ENCODE data around the gene AP2B1. TPM values are rescaled to one million over a fixed set of nuclear protein-coding genes. Genes with fewer than 3 reads are reported as not detected.

AP2B1 gene
- total RNA-seq, 1 donor from 2014 or later: 177 TPM

DNA sequence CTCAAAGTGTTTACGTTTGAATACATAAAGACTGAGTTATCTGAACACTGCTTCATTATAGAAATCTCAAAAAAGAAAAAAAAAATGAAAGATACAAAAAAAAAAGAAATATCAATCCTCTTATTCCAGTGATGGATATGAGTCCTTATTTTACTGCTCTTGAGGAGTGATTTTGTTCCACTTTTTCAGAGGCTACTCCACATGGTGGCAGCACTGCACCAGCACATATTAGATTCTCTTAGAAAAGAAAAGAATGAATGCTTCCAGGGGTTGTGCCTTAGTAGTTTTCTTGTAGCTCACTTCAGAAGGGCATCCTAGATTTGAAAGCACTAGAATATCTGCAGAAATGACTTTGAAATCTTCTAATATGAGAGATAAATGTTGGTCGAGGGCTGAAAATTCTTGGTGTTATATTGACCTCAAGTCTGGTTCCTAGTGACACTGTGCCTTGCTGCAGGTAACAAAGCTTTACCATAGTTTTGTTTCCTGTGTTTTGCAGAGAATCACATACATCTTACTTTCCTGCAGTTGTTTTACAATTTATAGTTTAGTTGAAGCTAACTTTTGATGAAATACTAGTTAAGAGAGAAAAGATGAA, 25.9 kb downstream of the AP2B1 start:
- intact Hi-C loops (cut with micrococcal nuclease): loop anchor here (1.0 kb wide), 1 partner anchor 134 kb away; no protein-coding TSS in a partner anchor
- Mint-ChIP-seq H3K36me3 (ENCODE audit: low read depth) (peaks cover 54% of the 10 kb centered on the region), H3K9me3 (no peaks in the 10 kb centered on the region), H3K27ac (no peak overlapping the region), H3K4me1 (ENCODE audit: low read depth) (peaks cover 5% of the 10 kb centered on the region), H3K4me3 (ENCODE audit: low read depth) (no peak overlapping the region), H3K27me3 (ENCODE audit: low read depth) (no peaks in the 10 kb centered on the region)
- no peak for DNase-seq (ENCODE audit: low spot score)

DNA sequence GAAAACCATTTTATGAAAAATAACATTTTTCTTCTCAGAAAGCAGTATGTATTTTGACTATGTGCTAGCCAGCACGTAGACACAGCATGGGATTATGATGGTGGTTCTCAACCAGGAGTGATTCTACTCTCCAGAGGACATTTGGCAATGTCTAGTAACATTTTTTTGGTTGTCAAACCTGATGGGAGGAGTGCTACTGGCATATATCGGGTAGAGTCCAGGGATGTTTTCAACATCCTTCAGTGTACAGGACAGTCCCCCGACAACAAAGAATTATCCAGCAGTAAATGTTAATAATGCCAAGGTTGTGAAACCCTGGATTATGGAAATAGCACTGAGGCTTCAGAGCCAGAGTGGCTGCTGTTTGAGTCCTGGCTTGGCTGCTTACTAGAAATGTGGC, 27.7 kb downstream of the AP2B1 start:
- no peak overlapping the region for H3K4me3 Mint-ChIP-seq (ENCODE audit: low read depth)
- intact Hi-C loops (cut with micrococcal nuclease): no loop called here
- no peak for DNase-seq (ENCODE audit: low spot score)
- no peaks in the 10 kb centered on the region for H3K9me3 Mint-ChIP-seq
- peaks cover 49% of the 10 kb centered on the region for H3K36me3 Mint-ChIP-seq (ENCODE audit: low read depth)
- H3K27me3 Mint-ChIP-seq (ENCODE audit: low read depth): no peaks in the 10 kb centered on the region
- H3K4me1 Mint-ChIP-seq (ENCODE audit: low read depth): peaks cover 7% of the 10 kb centered on the region
- H3K27ac Mint-ChIP-seq: no peak overlapping the region

DNA sequence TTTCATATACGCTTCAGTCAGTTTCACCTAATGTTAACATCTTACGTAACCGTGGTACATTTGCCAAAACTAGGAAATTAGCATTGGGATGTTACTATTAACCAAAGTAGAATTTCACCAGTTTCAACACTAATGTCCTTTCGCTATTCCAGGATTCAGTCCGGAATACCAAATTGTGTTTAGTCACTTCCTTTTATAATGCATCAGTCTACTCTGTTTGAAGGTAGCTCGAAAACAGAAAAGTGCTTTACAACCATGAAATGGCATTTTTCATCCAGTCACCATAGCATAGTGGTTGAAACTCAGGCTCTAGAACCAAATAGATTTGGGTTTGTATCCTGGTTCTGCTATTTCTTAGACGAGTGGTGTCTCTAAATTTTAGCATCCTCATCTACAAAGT, 29.4 kb downstream of the AP2B1 start:
- no peaks in the 10 kb centered on the region for H3K9me3 Mint-ChIP-seq
- no peak overlapping the region for H3K27ac Mint-ChIP-seq
- peaks cover 7% of the 10 kb centered on the region for H3K4me1 Mint-ChIP-seq (ENCODE audit: low read depth)
- peaks cover 43% of the 10 kb centered on the region for H3K36me3 Mint-ChIP-seq (ENCODE audit: low read depth)
- H3K27me3 Mint-ChIP-seq (ENCODE audit: low read depth): no peaks in the 10 kb centered on the region
- H3K4me3 Mint-ChIP-seq (ENCODE audit: low read depth): no peak overlapping the region
- intact Hi-C loops (cut with micrococcal nuclease): no loop called here
- no peak for DNase-seq (ENCODE audit: low spot score)

DNA sequence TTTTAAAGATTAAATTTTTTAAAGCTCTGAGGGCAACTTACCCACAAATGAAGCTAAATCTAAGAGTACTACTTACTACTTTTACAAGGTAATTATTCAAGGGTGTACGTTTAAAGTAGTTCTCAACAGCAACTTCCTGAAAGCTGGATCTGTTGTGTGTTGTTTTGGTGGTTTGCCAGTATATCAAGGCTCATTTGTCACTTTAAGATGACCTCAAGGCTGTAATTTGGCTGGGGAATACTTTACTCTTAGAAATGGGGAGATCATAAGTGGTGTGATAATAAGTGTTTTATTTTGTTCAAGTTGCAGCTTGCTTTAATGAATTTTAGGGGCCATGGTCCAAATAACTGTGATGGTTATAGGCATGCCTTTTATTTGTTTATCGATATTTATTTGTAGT, 30.4 kb downstream of the AP2B1 start:
- Mint-ChIP-seq H3K4me1 (ENCODE audit: low read depth) (peaks cover 7% of the 10 kb centered on the region), H3K9me3 (no peaks in the 10 kb centered on the region), H3K27me3 (ENCODE audit: low read depth) (no peaks in the 10 kb centered on the region), H3K36me3 (ENCODE audit: low read depth) (peaks cover 41% of the 10 kb centered on the region), H3K4me3 (ENCODE audit: low read depth) (no peak overlapping the region), H3K27ac (no peak overlapping the region)
- intact Hi-C loops (cut with micrococcal nuclease): no loop called here
- DNase-seq (ENCODE audit: low spot score): no peak

DNA sequence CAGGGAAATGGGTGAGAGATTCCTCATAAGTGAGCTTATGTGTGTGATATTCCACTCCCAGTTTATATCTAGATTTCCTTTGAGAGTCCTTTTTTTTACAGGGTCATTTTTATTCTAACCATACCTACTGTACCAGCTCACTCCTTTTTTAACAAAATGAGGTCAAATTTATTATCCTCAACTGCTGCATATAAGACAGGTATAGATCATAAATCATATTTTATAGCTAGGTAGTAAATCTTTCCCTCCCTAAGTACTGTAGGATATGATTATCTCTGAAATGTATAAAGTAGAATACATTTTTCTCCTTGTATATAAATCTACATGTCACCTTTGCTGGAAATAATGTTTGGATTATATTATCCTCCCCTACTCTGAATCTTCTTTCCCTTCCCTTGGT, 31.5 kb downstream of the AP2B1 start:
- Mint-ChIP-seq H3K4me1 (ENCODE audit: low read depth) (peaks cover 4% of the 10 kb centered on the region), H3K36me3 (ENCODE audit: low read depth) (peaks cover 37% of the 10 kb centered on the region), H3K27ac (no peak overlapping the region), H3K9me3 (no peaks in the 10 kb centered on the region), H3K4me3 (ENCODE audit: low read depth) (no peak overlapping the region), H3K27me3 (ENCODE audit: low read depth) (no peaks in the 10 kb centered on the region)
- intact Hi-C loops (cut with micrococcal nuclease): no loop called here
- no peak for DNase-seq (ENCODE audit: low spot score)

DNA sequence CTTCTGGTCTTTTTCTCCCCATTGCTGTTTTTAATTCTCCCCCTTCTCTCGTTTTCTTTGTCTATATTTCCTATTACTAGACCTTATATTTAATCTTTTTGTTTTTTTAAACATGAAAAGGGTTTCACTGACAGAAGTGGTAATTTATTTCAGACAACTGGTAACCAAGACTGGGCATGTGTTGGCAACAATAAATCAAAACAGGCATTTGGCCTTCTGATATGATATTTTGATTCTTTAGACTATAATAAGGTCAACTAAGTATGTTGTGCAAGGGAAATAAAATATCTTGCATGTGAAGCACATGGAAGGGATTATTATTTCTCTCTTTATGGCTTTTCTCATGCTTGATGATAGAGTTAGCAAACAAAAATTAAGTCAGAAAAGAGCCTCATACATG, 34.6 kb downstream of the AP2B1 start:
- Mint-ChIP-seq H3K4me3 (ENCODE audit: low read depth) (no peak overlapping the region), H3K9me3 (no peaks in the 10 kb centered on the region), H3K27ac (no peak overlapping the region), H3K4me1 (ENCODE audit: low read depth) (peaks cover 4% of the 10 kb centered on the region), H3K27me3 (ENCODE audit: low read depth) (no peaks in the 10 kb centered on the region), H3K36me3 (ENCODE audit: low read depth) (peaks cover 53% of the 10 kb centered on the region)
- no peak for DNase-seq (ENCODE audit: low spot score)
- intact Hi-C loops (cut with micrococcal nuclease): no loop called here

DNA sequence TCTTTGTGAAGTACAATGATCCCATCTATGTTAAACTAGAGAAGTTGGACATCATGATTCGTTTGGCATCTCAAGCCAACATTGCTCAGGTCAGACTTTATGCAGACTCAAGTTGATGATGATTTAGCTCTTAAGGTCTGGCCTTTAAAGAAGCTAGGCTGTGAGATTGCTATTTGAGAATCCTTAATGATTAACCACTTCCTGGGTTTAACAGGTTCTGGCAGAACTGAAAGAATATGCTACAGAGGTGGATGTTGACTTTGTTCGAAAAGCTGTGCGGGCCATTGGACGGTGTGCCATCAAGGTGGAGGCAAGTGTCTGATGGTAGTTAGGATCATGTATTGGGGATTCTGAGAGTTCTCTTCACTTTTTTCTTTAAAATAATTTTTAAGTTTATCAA, 40.3 kb downstream of the AP2B1 start:
- H3K4me3 Mint-ChIP-seq (ENCODE audit: low read depth): no peak overlapping the region
- H3K27me3 Mint-ChIP-seq (ENCODE audit: low read depth): no peaks in the 10 kb centered on the region
- peaks cover 75% of the 10 kb centered on the region for H3K36me3 Mint-ChIP-seq (ENCODE audit: low read depth)
- peaks cover 5% of the 10 kb centered on the region for H3K4me1 Mint-ChIP-seq (ENCODE audit: low read depth)
- no peak overlapping the region for H3K27ac Mint-ChIP-seq
- no peak for DNase-seq (ENCODE audit: low spot score)
- intact Hi-C loops (cut with micrococcal nuclease): no loop called here
- no peaks in the 10 kb centered on the region for H3K9me3 Mint-ChIP-seq

DNA sequence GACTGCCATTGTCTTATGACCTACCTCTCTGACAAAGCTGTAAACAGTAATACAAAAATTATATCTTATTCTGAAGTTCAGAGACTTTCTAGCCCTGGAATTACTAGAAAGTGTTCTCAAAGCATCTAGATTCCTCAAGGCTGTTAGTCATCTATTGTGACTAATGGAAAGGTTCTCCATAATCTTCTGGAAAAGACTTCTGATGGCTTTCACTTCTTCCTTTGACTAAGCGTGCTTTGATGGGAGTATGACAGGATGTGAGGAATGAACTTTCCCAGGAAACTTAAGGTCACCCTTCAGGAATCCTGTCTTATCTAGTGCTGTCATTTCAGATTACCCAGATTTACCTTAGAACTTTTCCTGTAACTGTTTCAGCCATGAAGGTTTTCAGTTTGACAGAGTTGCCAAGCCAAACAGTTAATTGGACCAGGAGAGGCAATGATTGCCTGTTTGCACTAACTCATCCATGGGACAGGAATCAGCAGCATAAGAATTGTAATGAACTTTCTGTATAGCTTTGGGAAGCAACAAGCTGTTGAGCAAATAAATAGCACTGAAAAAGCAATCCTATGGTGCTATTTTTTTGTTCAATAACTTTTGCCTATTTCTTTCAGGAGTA, 43.5 kb downstream of the AP2B1 start:
- H3K9me3 Mint-ChIP-seq: no peaks in the 10 kb centered on the region
- peaks cover 64% of the 10 kb centered on the region for H3K36me3 Mint-ChIP-seq (ENCODE audit: low read depth)
- intact Hi-C loops (cut with micrococcal nuclease): no loop called here
- H3K27me3 Mint-ChIP-seq (ENCODE audit: low read depth): no peaks in the 10 kb centered on the region
- DNase-seq (ENCODE audit: low spot score): no peak
- H3K4me3 Mint-ChIP-seq (ENCODE audit: low read depth): no peak overlapping the region
- H3K4me1 Mint-ChIP-seq (ENCODE audit: low read depth): peaks cover 5% of the 10 kb centered on the region
- H3K27ac Mint-ChIP-seq: no peak overlapping the region

DNA sequence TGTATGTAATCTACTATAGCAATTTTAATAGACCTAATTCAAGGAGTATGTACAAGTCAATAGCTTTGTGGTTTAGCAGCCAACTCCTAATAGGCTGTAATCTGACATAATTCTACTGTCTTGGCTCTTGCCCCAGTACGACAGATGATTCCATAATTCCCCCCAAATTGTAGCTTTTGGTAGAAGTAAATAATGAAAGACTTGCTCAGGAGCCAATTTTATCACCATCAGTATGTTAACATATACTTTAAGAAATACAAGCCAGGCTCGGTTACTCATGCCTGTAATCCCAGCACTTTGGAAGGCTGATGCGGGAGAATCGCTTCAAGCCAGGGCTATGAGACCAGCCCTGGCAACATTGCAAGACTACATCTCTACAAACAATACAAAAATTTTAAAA, 53.9 kb downstream of the AP2B1 start:
- Mint-ChIP-seq H3K4me1 (ENCODE audit: low read depth) (no peaks in the 10 kb centered on the region), H3K9me3 (no peaks in the 10 kb centered on the region)

DNA sequence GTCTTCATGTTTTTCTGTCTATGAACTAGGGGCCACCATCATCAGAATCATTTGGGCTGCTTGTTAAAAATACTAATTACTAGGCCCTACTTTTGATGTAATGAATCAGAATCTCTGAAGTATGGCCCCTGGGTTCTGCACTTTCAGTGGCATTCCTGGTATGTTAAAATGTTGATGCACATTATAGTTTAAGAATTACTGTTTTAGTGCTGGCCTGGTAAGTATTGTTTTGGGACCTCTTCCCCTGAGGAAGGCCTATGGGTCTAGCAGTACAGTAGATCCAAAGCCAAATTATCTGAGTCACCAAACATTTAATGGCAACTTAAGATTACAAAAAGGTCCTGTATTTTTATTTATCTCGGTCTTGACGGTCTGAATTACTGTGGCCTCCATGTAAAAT, 58.8 kb downstream of the AP2B1 start:
- peaks cover 51% of the 10 kb centered on the region for H3K36me3 Mint-ChIP-seq (ENCODE audit: low read depth)
- no peak overlapping the region for H3K27ac Mint-ChIP-seq
- H3K27me3 Mint-ChIP-seq (ENCODE audit: low read depth): no peaks in the 10 kb centered on the region
- intact Hi-C loops (cut with micrococcal nuclease): no loop called here
- H3K9me3 Mint-ChIP-seq: no peaks in the 10 kb centered on the region
- no peak for DNase-seq (ENCODE audit: low spot score)
- H3K4me1 Mint-ChIP-seq (ENCODE audit: low read depth): no peaks in the 10 kb centered on the region
- H3K4me3 Mint-ChIP-seq (ENCODE audit: low read depth): no peak overlapping the region

More for the DNA sequence above, 53.9 kb downstream of the AP2B1 start:
- intact Hi-C loops (cut with micrococcal nuclease): no loop called here
- Mint-ChIP-seq H3K36me3 (ENCODE audit: low read depth) (peaks cover 65% of the 10 kb centered on the region), H3K27me3 (ENCODE audit: low read depth) (no peaks in the 10 kb centered on the region), H3K4me3 (ENCODE audit: low read depth) (no peak overlapping the region), H3K27ac (no peak overlapping the region)
- DNase-seq (ENCODE audit: low spot score): no peak

DNA sequence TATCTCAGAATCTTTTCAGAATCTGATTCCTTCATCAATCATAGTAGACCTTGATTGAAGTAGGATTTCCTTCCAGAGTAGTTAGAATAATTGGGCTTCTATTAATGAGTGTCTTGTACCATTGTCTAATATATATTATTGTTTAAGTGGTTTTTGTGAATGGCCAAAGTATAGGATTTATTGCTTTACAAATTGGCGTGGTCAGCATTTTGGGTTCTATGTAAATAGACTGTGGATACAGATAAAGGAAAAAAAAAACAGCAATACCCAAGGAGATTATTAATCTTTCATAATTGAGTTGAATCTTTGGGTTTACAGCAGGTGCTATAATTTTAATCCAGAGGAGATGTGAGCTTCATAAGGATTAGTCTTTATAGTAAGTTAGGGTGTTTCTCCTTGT, 64.3 kb downstream of the AP2B1 start:
- Mint-ChIP-seq H3K4me1 (ENCODE audit: low read depth) (peaks cover 3% of the 10 kb centered on the region), H3K9me3 (no peaks in the 10 kb centered on the region), H3K4me3 (ENCODE audit: low read depth) (no peak overlapping the region), H3K27me3 (ENCODE audit: low read depth) (no peaks in the 10 kb centered on the region), H3K36me3 (ENCODE audit: low read depth) (peaks cover 41% of the 10 kb centered on the region), H3K27ac (no peak overlapping the region)
- intact Hi-C loops (cut with micrococcal nuclease): no loop called here
- DNase-seq (ENCODE audit: low spot score): no peak

DNA sequence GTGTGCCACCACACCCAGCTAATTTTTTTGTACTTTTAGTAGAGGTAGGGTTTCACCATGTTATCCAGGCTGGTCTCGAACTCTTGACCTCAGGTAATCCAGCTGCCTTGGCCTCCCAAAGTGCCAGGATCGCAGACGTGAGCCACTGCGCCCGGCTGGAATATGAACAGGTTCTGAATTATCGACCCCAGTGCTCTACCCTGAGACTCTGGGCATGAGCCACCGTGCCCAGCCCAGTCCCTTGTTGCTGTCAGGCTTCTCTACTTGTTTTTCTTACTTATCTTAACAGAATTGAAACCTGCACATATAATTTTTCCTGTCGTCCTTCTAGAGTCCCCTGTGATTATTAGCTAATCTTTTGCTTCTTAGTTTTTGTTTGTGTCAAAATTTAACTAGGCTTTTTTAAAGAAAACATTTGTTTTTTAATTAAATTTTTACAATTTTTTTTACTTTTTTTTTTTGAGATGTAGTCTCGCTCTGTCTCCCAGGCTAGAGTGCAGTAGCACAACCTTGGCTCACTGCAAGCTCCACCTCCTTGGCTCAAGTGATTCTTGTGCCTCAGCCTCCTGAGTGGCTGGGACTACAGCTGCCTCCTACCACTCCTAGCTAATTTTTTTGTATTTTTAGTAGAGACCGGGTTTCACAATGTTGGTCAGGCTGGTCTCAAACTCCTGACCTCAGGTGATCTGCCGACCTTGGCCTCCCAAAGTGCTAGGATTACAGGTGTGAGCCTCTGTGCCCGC, 66.7 kb downstream of the AP2B1 start:
- H3K9me3 Mint-ChIP-seq: no peaks in the 10 kb centered on the region
- no peak for DNase-seq (ENCODE audit: low spot score)
- intact Hi-C loops (cut with micrococcal nuclease): no loop called here
- H3K36me3 Mint-ChIP-seq (ENCODE audit: low read depth): peaks cover 48% of the 10 kb centered on the region
- H3K4me3 Mint-ChIP-seq (ENCODE audit: low read depth): no peak overlapping the region
- peaks cover 5% of the 10 kb centered on the region for H3K4me1 Mint-ChIP-seq (ENCODE audit: low read depth)
- no peak overlapping the region for H3K27ac Mint-ChIP-seq
- no peaks in the 10 kb centered on the region for H3K27me3 Mint-ChIP-seq (ENCODE audit: low read depth)

DNA sequence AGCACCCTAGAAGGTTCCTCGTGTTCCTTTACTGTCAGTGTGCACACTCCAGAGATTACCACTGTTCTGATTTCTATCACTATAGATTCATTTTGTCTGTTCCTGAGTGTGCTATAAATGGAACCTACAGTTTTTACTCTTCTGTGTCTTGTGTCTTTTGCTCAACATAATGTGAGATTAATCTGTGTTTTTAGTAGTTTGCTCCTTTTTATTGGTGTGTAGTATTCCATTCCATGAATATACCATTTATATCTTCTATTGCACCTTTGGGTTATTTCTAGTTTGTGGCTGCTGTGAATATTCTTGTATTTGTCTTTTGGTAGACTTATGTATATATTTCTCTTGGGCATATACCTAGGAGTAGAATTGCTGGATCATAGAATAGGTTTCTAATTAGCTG, 68.2 kb downstream of the AP2B1 start:
- DNase-seq (ENCODE audit: low spot score): no peak
- Mint-ChIP-seq H3K27ac (no peak overlapping the region), H3K4me1 (ENCODE audit: low read depth) (peaks cover 5% of the 10 kb centered on the region), H3K27me3 (ENCODE audit: low read depth) (no peaks in the 10 kb centered on the region), H3K4me3 (ENCODE audit: low read depth) (no peak overlapping the region), H3K9me3 (no peaks in the 10 kb centered on the region), H3K36me3 (ENCODE audit: low read depth) (peaks cover 59% of the 10 kb centered on the region)
- intact Hi-C loops (cut with micrococcal nuclease): no loop called here

Data from activated T-helper 2 cell treated with anti-CD3 and anti-CD28 coated beads, Interferon-gamma antibody, Interleukin-2, Interleukin-4, amounts not matched to agents 10 μg/mL and 5 μg/mL and 100 μg/mL, durations not matched to agents 14 hours and 24 hours and 36 hours (primary cell).